LNCAP (cell line): ENCODE results near the gene CACNA1C.

Experiments
- CTCF ChIP-seq: fragments of 450-650 bp; IDR thresholded peaks from 2 replicates; pipeline ENCODE4 v1.5.1; 2017; ENCODE audit warnings: mild to moderate bottlenecking

Gene CACNA1C

GRCh38 chr12:2170376-2170775 is 117.6 kb downstream of the CACNA1C start:
- TF ChIP-seq CTCF, result no peak

- TF ChIP-seq CTCF, result no peak
Observed at GRCh38 chr12:2171672-2172426, 119.1 kb downstream of the CACNA1C start.

- TF ChIP-seq CTCF, result no peak
Observed at GRCh38 chr12:2172491-2173214, 119.9 kb downstream of the CACNA1C start.

GRCh38 chr12:2173971-2174370 is 121.2 kb downstream of the CACNA1C start:
- no peak for TF ChIP-seq CTCF

GRCh38 chr12:2177003-2177402 is 124.2 kb downstream of the CACNA1C start:
- TF ChIP-seq CTCF, result no peak

- no peak for TF ChIP-seq CTCF
Observed at GRCh38 chr12:2177751-2178150, 125.0 kb downstream of the CACNA1C start.

GRCh38 chr12:2179058-2179457 is 126.3 kb downstream of the CACNA1C start:
- TF ChIP-seq CTCF, result no peak
